Tibial artery (tissue), 4 donors: ENCODE data around the gene PGR.

Source experiments
- DNase-seq, 2 donors: peaks; one replicate each; pipeline ENCODE4 v3.0.0-alpha.2; 2019
- H3K27ac ChIP-seq, 2 donors: fragments of 200-600 bp; sonication (generic) in 1 of 2; 1 replicate in 1 of 2; 2 replicates in 1 of 2; pipeline ENCODE4 v1.5.1; 2018 to 2019; ENCODE audit warnings: mild to moderate bottlenecking in 1 of 2
- H3K27me3 ChIP-seq, 2 donors: fragments of 200-600 bp; sonication (generic) in 1 of 2; one replicate each; pipeline versions ENCODE4 v1.5.1 to v1.6.0; 2016 to 2019
- H3K36me3 ChIP-seq, 3 donors: fragments of 200-600 bp; sonication (generic) in 2 of 3; one replicate each; pipeline ENCODE4 v1.5.1; 2016 to 2019; ENCODE audit warnings: mild to moderate bottlenecking in 2 of 3
- H3K4me1 ChIP-seq, 4 donors: fragments of 200-600 bp; sonication (generic) in 2 of 4; 1 replicate in 3 of 4; 2 replicates in 1 of 4; pipeline ENCODE4 v1.5.1; 2016 to 2019
- H3K4me3 ChIP-seq, 2 donors: fragments of 200-600 bp; sonication (generic) in 1 of 2; 1 replicate in 1 of 2; 2 replicates in 1 of 2; pipeline ENCODE4 v1.5.1; 2018 to 2019; ENCODE audit warnings: mild to moderate bottlenecking in 2 of 2
- H3K9me3 ChIP-seq, 3 donors: fragments of 200-600 bp; sonication (generic) in 1 of 3; one replicate each; pipeline ENCODE4 v1.5.1; 2016 to 2019
- intact Hi-C: fragments of 100-400 bp; cut with DNase I; formaldehyde crosslinking; loops from one replicate; pipeline ENCODE4 v1.15.0; 2023; ENCODE audit warnings: low total_unique reads
- TF ChIP-seq, protein P1 (sequence below), 2 experiments: fragments of 200-600 bp in 1 of 2; fragments of 450-650 bp in 1 of 2; IDR thresholded peaks; one replicate each; pipeline ENCODE4 v1.5.1; 2017 to 2019; ENCODE audit warnings: antibody characterized with exemption in 2 of 2, mild to moderate bottlenecking in 1 of 2, moderate library complexity in 1 of 2

PGR gene

DNA sequence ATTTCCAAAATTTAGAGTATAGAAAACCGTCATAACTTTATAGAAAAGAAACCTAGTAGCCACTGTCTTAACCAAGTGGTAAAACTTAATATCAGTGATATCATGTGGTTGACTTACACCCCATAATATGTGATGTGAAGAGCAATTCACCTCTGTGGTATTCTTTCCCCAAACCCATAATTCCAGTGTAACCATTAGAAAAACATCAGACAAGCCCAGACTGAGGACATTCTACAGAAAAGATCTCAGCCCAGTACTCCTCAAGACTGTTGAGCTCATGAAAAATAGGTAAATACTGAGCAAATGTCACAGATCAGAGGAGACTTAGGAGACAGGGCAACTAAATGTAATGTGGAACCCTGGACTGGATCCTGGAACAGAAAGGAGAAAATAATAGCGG, 134.6 kb downstream of the PGR start:
- Histone ChIP-seq H3K9me3 (no peaks in the 10 kb centered on the region), H3K27me3 (no peaks in the 10 kb centered on the region), H3K36me3 (no peaks in the 10 kb centered on the region), H3K4me3 (no peak overlapping the region), H3K27ac (no peak overlapping the region), H3K4me1 (peaks cover 0 to 16% (median 4%) of the 10 kb centered on the region in 4 donors)
- TF ChIP-seq, protein P1, sequence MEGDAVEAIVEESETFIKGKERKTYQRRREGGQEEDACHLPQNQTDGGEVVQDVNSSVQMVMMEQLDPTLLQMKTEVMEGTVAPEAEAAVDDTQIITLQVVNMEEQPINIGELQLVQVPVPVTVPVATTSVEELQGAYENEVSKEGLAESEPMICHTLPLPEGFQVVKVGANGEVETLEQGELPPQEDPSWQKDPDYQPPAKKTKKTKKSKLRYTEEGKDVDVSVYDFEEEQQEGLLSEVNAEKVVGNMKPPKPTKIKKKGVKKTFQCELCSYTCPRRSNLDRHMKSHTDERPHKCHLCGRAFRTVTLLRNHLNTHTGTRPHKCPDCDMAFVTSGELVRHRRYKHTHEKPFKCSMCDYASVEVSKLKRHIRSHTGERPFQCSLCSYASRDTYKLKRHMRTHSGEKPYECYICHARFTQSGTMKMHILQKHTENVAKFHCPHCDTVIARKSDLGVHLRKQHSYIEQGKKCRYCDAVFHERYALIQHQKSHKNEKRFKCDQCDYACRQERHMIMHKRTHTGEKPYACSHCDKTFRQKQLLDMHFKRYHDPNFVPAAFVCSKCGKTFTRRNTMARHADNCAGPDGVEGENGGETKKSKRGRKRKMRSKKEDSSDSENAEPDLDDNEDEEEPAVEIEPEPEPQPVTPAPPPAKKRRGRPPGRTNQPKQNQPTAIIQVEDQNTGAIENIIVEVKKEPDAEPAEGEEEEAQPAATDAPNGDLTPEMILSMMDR (IDR thresholded peaks at IDR 0.05): no peak
- DNase-seq: no peak
- intact Hi-C loops: no loop called here

DNA sequence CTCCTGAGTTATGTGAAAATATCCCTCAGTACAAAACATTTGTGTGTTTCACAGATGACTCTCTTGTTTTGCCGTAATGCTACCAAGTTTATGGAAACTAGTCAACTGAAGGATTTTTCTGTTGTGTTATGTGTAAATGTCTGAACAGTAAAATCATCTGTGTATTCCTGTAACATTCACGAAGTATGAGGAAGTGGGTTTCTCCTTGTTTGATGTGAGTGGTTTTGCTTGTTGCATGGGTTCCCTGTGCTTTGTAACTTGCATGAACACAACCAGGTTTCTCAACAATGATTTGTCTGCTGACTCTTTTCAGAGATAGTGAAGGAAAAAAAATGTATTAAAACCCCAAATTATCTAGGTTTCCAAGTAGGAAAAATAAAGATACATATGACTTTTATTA, 138.1 kb downstream of the PGR start:
- no peaks in the 10 kb centered on the region for H3K9me3 ChIP-seq
- TF ChIP-seq, protein P1 (IDR thresholded peaks at IDR 0.05): no peak
- H3K27ac ChIP-seq: peak overlapping the region in 1 of 2 donors; percentile 7
- intact Hi-C loops: no loop called here
- peaks cover 0 to 6% (median 2%) of the 10 kb centered on the region in 4 donors for H3K4me1 ChIP-seq
- no peaks in the 10 kb centered on the region for H3K27me3 ChIP-seq
- no peaks in the 10 kb centered on the region for H3K36me3 ChIP-seq
- H3K4me3 ChIP-seq: no peak overlapping the region
- DNase-seq: no peak

DNA sequence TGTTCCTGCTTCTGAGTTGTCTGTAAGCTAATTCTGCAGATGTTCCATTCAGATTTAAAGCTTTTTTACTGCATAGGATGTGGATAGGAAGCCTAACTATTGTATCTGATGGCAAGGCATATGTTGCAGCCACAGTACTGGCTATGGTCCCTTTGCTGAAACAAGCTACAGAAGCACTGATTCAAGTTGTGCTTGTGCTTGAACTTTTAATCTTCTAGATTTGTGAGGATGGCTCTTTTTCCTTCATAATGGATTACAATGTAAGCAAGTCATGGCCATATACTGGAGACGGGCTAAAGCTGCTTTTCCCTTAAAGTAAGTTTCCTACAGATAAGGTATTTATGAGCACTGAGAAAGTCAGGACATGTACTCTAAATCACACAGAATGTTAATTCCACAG, 138.7 kb downstream of the PGR start:
- Histone ChIP-seq H3K27ac (peak overlapping the region in 1 of 2 donors; percentile 27), H3K4me3 (no peak overlapping the region), H3K9me3 (no peaks in the 10 kb centered on the region), H3K36me3 (no peaks in the 10 kb centered on the region), H3K27me3 (no peaks in the 10 kb centered on the region), H3K4me1 (no peaks in the 10 kb centered on the region)
- TF ChIP-seq, protein P1 (IDR thresholded peaks at IDR 0.05): no peak
- intact Hi-C loops: no loop called here
- DNase-seq: no peak

DNA sequence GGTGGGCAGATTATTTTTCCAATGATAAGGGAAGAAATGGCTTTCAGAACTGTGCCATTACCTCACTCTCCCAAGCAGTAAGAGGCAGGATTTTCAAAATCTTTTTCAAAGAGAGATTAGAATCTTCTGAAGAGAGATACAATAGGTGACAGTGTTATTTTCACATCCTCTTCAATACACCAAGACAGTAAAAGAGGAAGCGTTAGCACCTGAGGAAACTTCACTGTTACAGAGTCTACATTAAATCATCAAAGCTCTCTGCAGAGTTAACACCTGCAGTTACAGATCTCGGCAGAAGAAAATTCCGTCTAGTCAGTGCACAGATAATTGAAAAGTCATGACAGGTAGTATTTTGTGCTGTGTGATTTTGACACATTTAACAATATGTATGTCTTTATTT, 144.9 kb downstream of the PGR start:
- TF ChIP-seq, protein P1 (IDR thresholded peaks at IDR 0.05): no peak
- H3K4me1 ChIP-seq: no peaks in the 10 kb centered on the region
- H3K36me3 ChIP-seq: no peaks in the 10 kb centered on the region
- intact Hi-C loops: no loop called here
- H3K27me3 ChIP-seq: no peaks in the 10 kb centered on the region
- H3K4me3 ChIP-seq: no peak overlapping the region
- H3K27ac ChIP-seq: no peak overlapping the region
- no peaks in the 10 kb centered on the region for H3K9me3 ChIP-seq
- no peak for DNase-seq

DNA sequence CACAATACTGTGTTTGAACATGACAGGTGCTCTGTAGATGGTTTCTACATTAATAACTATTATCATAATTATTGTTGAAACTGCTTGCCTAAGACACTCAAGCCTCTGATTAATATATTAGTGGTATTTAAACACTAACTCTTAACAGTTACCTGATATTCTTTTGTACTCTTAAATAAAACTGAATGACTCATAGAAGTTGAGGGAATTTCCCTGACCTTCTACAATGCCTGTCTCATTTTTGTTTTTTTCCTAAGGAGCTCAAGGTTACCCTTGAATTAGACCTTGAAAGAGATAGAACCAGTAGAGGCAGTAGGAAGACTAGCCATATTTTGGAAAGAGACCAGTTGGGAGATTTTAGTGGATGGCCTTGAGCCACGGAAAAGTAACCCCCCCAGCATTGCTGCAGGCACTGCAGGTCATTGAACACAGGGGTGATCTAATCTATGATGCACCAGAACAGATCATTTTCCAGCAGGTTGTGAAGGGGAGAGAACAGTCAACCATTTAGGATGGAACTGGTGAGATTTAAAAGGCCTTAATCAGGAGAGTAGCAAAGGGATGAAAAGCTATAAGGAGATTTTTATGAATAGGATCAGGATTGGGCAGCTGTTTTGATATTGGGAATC, 148.3 kb downstream of the PGR start:
- Histone ChIP-seq H3K4me1 (no peaks in the 10 kb centered on the region), H3K27me3 (no peaks in the 10 kb centered on the region), H3K9me3 (no peaks in the 10 kb centered on the region), H3K27ac (no peak overlapping the region), H3K4me3 (no peak overlapping the region), H3K36me3 (peaks cover 0 to 16% (median 6%) of the 10 kb centered on the region in 3 donors)
- no peak for DNase-seq
- intact Hi-C loops: no loop called here
- TF ChIP-seq, protein P1 (IDR thresholded peaks at IDR 0.05): no peak

DNA sequence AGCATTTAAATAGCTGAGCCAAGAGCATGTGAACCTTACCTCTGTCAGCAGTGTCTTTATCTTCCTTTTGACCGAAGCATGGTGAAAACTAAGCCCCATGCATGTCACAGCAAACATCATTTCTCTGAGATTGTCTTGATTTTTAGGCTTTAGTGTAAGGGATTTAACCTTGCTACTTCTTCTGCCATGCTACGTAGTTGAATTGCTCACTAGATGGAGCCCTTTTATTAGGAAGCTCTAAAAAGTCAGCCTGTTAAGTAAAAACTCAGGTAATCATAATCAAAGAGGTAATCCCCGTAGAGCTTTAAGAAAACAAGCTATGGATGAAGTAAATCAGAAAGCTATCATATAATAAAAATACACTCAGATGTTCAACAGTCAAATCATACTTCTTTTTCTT, 149.5 kb downstream of the PGR start:
- TF ChIP-seq, protein P1 (IDR thresholded peaks at IDR 0.05): peak; percentile 43 to 51
- no peaks in the 10 kb centered on the region for H3K9me3 ChIP-seq
- H3K36me3 ChIP-seq: peaks cover 0 to 22% (median 18%) of the 10 kb centered on the region in 3 donors
- no peak overlapping the region for H3K27ac ChIP-seq
- H3K4me1 ChIP-seq: no peaks in the 10 kb centered on the region
- no peak overlapping the region for H3K4me3 ChIP-seq
- H3K27me3 ChIP-seq: no peaks in the 10 kb centered on the region
- intact Hi-C loops: no loop called here
- DNase-seq: no peak
